GM19455 (cell line): ENCODE results near the gene PANK2.

Experiments used
- ATAC-seq: cut with Tn5 transposase; IDR thresholded peaks from one replicate; pipeline ENCODE4 v1.9.1; 2021; ENCODE audit not compliant: unreplicated experiment

Gene PANK2

GRCh38 chr20:3900187-3900604 lies 11.0 kb downstream of the PANK2 start:
- no peak for ATAC-seq

GRCh38 chr20:3901028-3901705 lies 12.0 kb downstream of the PANK2 start:
- no peak for ATAC-seq

- ATAC-seq: no peak
Observed at GRCh38 chr20:3901706-3902440, 12.7 kb downstream of the PANK2 start.

GRCh38 chr20:3902446-3902845 lies 13.3 kb downstream of the PANK2 start:
- no peak for ATAC-seq

- ATAC-seq: no peak
Observed at GRCh38 chr20:3904224-3904623, 15.0 kb downstream of the PANK2 start.

GRCh38 chr20:3904857-3905256 lies 15.7 kb downstream of the PANK2 start:
- no peak for ATAC-seq

- peak; percentile 87 for ATAC-seq
Observed at GRCh38 chr20:3906744-3907721, 17.8 kb downstream of the PANK2 start.

- no peak for ATAC-seq
Observed at GRCh38 chr20:3908667-3909066, 19.5 kb downstream of the PANK2 start.

- no peak for ATAC-seq
Observed at GRCh38 chr20:3909952-3910366, 20.8 kb downstream of the PANK2 start.

GRCh38 chr20:3910853-3911252 lies 21.7 kb downstream of the PANK2 start:
- ATAC-seq: no peak

GRCh38 chr20:3911956-3912355 lies 22.8 kb downstream of the PANK2 start:
- ATAC-seq: no peak

GRCh38 chr20:3914446-3914845 lies 25.3 kb downstream of the PANK2 start:
- no peak for ATAC-seq

- ATAC-seq: no peak
Observed at GRCh38 chr20:3915691-3916090, 26.5 kb downstream of the PANK2 start.

GRCh38 chr20:3916364-3916763 lies 27.2 kb downstream of the PANK2 start:
- ATAC-seq: no peak

- ATAC-seq: no peak
Observed at GRCh38 chr20:3919352-3919751, 30.2 kb downstream of the PANK2 start.

GRCh38 chr20:3922223-3922982 lies 33.2 kb downstream of the PANK2 start:
- no peak for ATAC-seq

- no peak for ATAC-seq
Observed at GRCh38 chr20:3922983-3923339, 33.8 kb downstream of the PANK2 start.

- no peak for ATAC-seq
Observed at GRCh38 chr20:3923818-3924217, 34.6 kb downstream of the PANK2 start.

- ATAC-seq: no peak
Observed at GRCh38 chr20:3924304-3925112, 35.3 kb downstream of the PANK2 start.

GRCh38 chr20:3925113-3925695 lies 36.0 kb downstream of the PANK2 start:
- no peak for ATAC-seq
